ENCODE results near the gene SMIM38. TPM values are rescaled to one million over a fixed set of nuclear protein-coding genes. Genes with fewer than 3 reads are reported as not detected.

SMIM38 gene
- total RNA-seq, 3 donors from 2014 or later, result 0.32 to 2.6 (median 1.6) TPM

- Histone ChIP-seq H3K36me3 (no peaks in the 10 kb centered on the region), H3K27ac (no peak overlapping the region), H3K4me3 (no peak overlapping the region), H3K9me3 (no peaks in the 10 kb centered on the region), H3K27me3 (no peaks in the 10 kb centered on the region), H3K4me1 (no peaks in the 10 kb centered on the region)
- TF ChIP-seq POLR2A (IDR thresholded peaks at IDR 0.05), result no peak
- no peak for TF ChIP-seq CTCF (IDR thresholded peaks at IDR 0.05)
- TF ChIP-seq POLR2AphosphoS5 (IDR thresholded peaks at IDR 0.05), result no peak
- no peak for DNase-seq (ENCODE audit: low spot score in 2 of 2)
- intact Hi-C loops (cut with DNase I; ENCODE audit: low total_unique reads), result no loop called here
Measured at GRCh38 chr11:69198891-69199582, 43.3 kb downstream of the SMIM38 start.

- H3K27ac ChIP-seq, result no peak overlapping the region
- H3K4me1 ChIP-seq, result no peaks in the 10 kb centered on the region
- H3K27me3 ChIP-seq, result no peaks in the 10 kb centered on the region
- TF ChIP-seq POLR2A (IDR thresholded peaks at IDR 0.05), result no peak
- TF ChIP-seq POLR2AphosphoS5 (IDR thresholded peaks at IDR 0.05), result no peak
- no peak for TF ChIP-seq CTCF (IDR thresholded peaks at IDR 0.05)
- H3K9me3 ChIP-seq, result no peaks in the 10 kb centered on the region
- DNase-seq (ENCODE audit: low spot score in 2 of 2), result no peak
- intact Hi-C loops (cut with DNase I; ENCODE audit: low total_unique reads), result no loop called here
- no peak overlapping the region for H3K4me3 ChIP-seq
- H3K36me3 ChIP-seq, result no peaks in the 10 kb centered on the region
Measured at GRCh38 chr11:69199583-69200315, 44.0 kb downstream of the SMIM38 start.

GRCh38 chr11:69200331-69201065, 44.8 kb downstream of the SMIM38 start:
- Histone ChIP-seq H3K27me3 (no peaks in the 10 kb centered on the region), H3K9me3 (no peaks in the 10 kb centered on the region), H3K27ac (no peak overlapping the region), H3K4me3 (no peak overlapping the region), H3K4me1 (no peaks in the 10 kb centered on the region), H3K36me3 (no peaks in the 10 kb centered on the region)
- TF ChIP-seq POLR2A (IDR thresholded peaks at IDR 0.05), result no peak
- TF ChIP-seq CTCF (IDR thresholded peaks at IDR 0.05), result no peak
- no peak for TF ChIP-seq POLR2AphosphoS5 (IDR thresholded peaks at IDR 0.05)
- DNase-seq (ENCODE audit: low spot score in 2 of 2), result peak in 1 of 2 donors; percentile 28
- intact Hi-C loops (cut with DNase I; ENCODE audit: low total_unique reads), result no loop called here

- Histone ChIP-seq H3K4me3 (no peak overlapping the region), H3K36me3 (no peaks in the 10 kb centered on the region), H3K4me1 (no peaks in the 10 kb centered on the region), H3K27me3 (no peaks in the 10 kb centered on the region), H3K27ac (no peak overlapping the region), H3K9me3 (no peaks in the 10 kb centered on the region)
- no peak for DNase-seq (ENCODE audit: low spot score in 2 of 2)
- no peak for TF ChIP-seq CTCF (IDR thresholded peaks at IDR 0.05)
- TF ChIP-seq POLR2A (IDR thresholded peaks at IDR 0.05), result no peak
- TF ChIP-seq POLR2AphosphoS5 (IDR thresholded peaks at IDR 0.05), result no peak
- intact Hi-C loops (cut with DNase I; ENCODE audit: low total_unique reads), result no loop called here
Measured at GRCh38 chr11:69201066-69201365, 45.3 kb downstream of the SMIM38 start.

Data from breast epithelium (tissue), 4 donors.